ENCODE data around the gene HABP2.

HABP2 gene

GRCh38 chr10:113616244-113617074 lies 63.6 kb downstream of the HABP2 start:
- ChIA-PET CTCF (interaction anchor here (0.9 to 1.5 kb wide), 3 partner anchors 8 to 53 kb away, joined by 3 read pairs; no protein-coding TSS in a partner anchor), POLR2A (no interaction called here)
- peak; percentile 22 for TF ChIP-seq CTCF (IDR thresholded peaks at IDR 0.05; ENCODE audit: control extremely low read depth, extremely low read depth, low read depth, missing control alignments)
- no peak for DNase-seq (ENCODE audit: extremely low spot score)

GRCh38 chr10:113617086-113617485 lies 64.2 kb downstream of the HABP2 start:
- CTCF ChIA-PET, result interaction anchor here (1.1 to 1.5 kb wide), 2 partner anchors 8 to 54 kb away, joined by 3 read pairs; no protein-coding TSS in a partner anchor

GRCh38 chr10:113618338-113618737 lies 65.5 kb downstream of the HABP2 start:
- no peak for DNase-seq (ENCODE audit: extremely low spot score)
- POLR2A ChIA-PET, result no interaction called here
- TF ChIP-seq CTCF (IDR thresholded peaks at IDR 0.05; ENCODE audit: control extremely low read depth, extremely low read depth, low read depth, missing control alignments), result no peak
- CTCF ChIA-PET, result no interaction called here

More at GRCh38 chr10:113617086-113617485, 64.2 kb downstream of the HABP2 start:
- POLR2A ChIA-PET, result no interaction called here
- DNase-seq (ENCODE audit: extremely low spot score), result no peak
- no peak for TF ChIP-seq CTCF (IDR thresholded peaks at IDR 0.05; ENCODE audit: control extremely low read depth, extremely low read depth, low read depth, missing control alignments)

- no peak for DNase-seq (ENCODE audit: extremely low spot score)
- ChIA-PET CTCF (no interaction called here), POLR2A (no interaction called here)
- no peak for TF ChIP-seq CTCF (IDR thresholded peaks at IDR 0.05; ENCODE audit: control extremely low read depth, extremely low read depth, low read depth, missing control alignments)
These were observed 66.5 kb downstream of the HABP2 start for GRCh38 chr10:113619401-113619800.

GRCh38 chr10:113620511-113620910 lies 67.7 kb downstream of the HABP2 start:
- no peak for DNase-seq (ENCODE audit: extremely low spot score)
- ChIA-PET POLR2A (no interaction called here), CTCF (no interaction called here)
- no peak for TF ChIP-seq CTCF (IDR thresholded peaks at IDR 0.05; ENCODE audit: control extremely low read depth, extremely low read depth, low read depth, missing control alignments)

GRCh38 chr10:113620936-113621335 lies 68.1 kb downstream of the HABP2 start:
- TF ChIP-seq CTCF (IDR thresholded peaks at IDR 0.05; ENCODE audit: control extremely low read depth, extremely low read depth, low read depth, missing control alignments), result no peak
- ChIA-PET POLR2A (no interaction called here), CTCF (interaction anchor here (1.2 kb wide), 1 partner anchor 174 kb away, joined by 3 read pairs; no protein-coding TSS in a partner anchor)
- DNase-seq (ENCODE audit: extremely low spot score), result no peak
